ENCODE measurements around the gene SMIM45.

SMIM45 gene

GRCh38 chr22:41951898-41952474, at the start of gene SMIM45:
SMIM45 (plus strand) TSS chr22:41952150.
- no peak for DNase-seq

DNA sequence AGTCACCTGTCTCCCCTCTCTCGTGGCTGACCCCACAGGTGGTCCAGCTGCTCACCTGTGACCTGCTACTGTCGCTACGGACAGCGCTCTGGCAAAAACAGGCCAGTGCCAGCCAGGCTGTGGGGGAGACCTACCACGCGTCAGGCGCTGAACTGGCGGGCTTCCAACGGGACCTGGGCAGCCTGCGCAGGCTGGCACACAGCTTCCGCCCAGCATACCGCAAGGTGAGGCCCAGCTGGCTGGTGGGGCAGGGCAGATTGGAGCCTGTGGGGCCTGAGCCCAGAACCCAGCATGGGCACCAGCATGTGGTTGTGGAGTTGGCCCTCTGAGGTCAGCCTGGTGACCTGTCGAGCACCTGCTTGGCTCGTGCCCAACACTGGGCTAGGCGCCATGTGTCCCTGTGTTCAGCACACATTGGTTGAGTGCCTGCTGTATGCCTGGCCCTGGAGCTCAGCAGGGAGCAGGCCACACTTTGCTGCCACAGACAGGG, 49.0 kb upstream of the SMIM45 start:
- DNase-seq: no peak

- DNase-seq: no peak
Measured at GRCh38 chr22:41904450-41905410, 47.2 kb upstream of the SMIM45 start.

DNA sequence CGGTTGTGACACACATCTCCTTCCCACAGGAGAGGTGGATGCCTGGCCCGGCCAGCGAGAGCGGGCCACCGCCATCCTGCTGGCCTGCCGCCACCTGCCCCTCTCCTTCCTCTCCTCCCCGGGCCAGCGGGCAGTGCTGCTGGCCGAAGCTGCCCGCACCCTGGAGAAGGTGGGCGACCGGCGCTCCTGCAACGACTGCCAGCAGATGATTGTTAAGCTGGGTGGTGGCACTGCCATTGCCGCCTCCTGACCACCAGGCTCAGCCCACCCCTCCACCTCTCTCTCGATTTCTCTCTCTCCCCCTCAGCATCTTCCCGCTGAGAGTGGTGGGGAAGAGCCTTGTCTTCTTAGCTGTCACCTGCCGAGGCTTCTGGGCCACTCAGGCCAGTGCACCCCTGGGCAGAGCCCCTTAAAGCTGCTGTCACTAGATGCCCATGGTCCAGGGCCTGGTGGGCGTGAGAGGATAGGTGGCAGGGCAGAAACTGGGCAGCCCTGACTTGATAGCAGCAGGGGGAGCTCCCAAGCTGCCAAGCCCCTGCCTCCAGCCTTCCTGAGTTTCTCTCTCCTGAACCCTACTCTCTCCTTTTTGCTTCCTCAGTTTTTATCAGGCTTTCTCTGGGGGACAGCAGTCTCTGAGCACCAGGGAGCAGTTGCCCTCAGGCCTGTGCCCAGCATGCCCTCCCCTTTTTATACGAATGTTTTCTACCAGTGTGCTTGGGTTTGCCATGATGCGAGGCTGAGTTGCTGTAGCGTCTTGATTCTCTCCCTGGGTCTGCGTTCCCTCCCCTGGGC, 46.3 kb upstream of the SMIM45 start:
- DNase-seq: no peak

- DNase-seq: no peak
Measured at GRCh38 chr22:41906822-41907221, 45.1 kb upstream of the SMIM45 start.

DNA sequence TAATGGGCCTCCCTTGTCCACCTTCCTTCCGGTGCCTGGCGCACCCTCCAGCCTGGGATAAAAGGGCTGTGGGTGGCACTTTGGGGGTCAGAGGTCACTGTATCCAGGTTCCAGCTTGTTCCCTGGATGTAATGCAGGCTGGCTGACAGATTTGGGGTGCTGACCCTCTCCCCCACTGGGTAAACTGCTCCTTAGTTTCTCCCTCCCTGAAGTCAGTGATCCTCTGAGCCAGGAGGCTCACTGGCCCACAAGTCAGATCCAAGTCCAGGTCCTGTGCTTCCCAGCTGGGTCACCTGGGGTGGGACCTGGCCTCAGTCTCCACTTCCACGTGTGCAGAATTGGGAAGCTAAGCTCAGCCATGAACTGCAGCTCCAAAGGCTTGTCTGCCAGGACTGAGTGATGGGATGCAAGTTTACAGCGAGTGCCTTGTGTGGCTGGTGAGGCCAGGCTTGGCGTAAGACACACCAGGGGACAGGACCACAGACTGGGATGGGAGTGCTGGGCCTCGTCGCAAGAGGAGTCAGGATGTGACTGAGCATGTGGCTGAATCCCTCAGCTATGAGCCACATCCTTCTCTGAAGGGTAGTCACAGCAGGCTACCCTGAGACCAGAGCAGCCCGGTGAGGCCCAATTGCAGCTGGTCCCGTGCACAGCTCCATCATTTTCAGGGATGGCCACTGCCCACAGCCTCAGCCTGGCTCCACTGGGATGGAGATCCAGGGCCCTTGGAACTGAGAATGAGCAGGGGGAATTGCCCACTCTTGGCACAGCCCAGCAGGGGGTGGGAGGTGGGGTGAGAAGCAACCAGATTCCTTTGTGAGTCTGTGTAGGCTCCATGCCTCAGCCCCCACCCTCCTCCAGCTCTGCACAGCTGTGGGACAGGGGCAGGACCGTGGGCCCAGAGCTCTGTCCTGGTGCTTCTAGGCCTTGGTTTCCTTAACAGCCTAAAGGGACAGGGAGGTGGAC, 44.2 kb upstream of the SMIM45 start:
- no peak for DNase-seq

DNA sequence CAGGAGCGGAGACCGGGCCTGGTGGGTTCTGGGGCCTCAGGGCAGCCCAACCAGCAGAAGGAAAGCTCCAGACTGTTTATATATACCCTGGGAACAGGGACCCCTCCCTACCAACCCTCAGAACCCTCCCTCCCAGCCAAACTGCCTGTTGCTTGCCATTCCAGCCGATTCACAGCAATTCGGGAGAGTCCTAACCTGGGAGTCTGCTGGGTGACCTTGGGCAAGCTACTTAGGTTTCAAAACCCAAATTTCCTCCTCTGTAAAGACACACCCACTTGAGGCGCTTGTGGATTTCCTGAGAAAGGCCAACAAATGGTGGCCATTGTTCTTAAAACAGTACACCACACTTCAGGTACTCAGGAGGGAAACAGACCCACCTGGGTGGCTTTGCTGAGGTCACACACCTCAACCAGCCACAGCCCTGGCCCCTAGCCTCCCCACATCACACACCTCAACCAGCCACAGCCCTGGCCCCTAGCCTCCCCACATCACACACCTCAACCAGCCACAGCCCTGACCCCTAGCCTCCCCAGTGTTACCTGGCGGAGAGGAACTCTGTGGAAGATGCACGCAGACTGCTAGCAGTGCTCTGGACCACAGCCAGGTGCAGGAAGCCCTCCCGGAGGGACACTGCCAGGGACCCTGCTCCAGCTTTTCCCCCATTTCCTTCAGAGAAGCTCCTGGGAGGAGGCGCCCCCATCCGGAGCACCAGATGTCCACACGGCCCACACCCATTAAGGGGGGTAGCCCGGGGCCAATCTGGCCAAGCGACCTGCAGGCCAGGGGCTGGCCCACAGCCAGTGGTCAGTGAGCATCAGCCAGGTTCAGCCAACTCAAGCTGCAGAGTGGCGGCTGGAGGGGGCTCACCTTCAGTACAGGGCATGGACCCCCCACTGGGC, 43.3 kb upstream of the SMIM45 start:
- DNase-seq: no peak

GRCh38 chr22:41909310-41910049, 42.5 kb upstream of the SMIM45 start:
- no peak for DNase-seq

GRCh38 chr22:41910050-41911000, 41.6 kb upstream of the SMIM45 start:
- no peak for DNase-seq

- DNase-seq: no peak
Measured at GRCh38 chr22:41911001-41911611, 40.8 kb upstream of the SMIM45 start.

- DNase-seq: no peak
Measured at GRCh38 chr22:41912338-41913039, 39.5 kb upstream of the SMIM45 start.

DNA sequence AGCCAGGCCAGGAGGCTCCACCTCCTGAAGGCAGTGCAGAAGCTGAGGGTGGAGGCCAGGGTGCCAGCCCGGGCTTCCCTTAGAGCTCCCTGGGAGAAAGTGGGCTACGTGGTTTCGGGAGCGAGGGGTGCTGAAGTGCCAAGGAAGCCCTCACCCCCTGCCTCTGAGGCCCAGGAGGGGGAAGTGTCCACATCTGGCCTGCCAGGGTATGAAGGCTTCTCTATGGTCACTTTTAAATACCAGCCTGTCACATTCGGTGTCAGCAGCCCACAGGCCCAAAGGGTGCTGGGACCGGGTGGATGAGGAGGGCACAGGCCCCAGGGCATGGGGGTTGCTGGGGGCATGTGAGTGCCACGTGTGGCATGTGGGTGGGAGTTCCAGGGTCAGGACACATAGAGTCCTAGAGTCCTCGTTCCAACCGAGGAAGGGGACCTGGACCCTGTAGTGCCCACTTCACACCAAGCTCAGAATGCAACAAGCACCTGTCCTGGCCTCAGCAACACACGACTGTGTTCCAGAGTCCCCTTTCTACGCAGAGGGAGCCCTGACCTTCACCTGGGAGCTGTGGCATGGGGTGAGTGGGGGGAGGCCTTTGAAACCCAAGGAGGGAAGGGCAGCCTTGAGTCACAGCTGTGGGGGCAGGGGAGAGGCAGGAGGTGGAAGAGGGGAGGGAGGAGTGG, 38.8 kb upstream of the SMIM45 start:
- DNase-seq: no peak

- no peak for DNase-seq
Measured at GRCh38 chr22:41913842-41914534, 38.0 kb upstream of the SMIM45 start.

DNA sequence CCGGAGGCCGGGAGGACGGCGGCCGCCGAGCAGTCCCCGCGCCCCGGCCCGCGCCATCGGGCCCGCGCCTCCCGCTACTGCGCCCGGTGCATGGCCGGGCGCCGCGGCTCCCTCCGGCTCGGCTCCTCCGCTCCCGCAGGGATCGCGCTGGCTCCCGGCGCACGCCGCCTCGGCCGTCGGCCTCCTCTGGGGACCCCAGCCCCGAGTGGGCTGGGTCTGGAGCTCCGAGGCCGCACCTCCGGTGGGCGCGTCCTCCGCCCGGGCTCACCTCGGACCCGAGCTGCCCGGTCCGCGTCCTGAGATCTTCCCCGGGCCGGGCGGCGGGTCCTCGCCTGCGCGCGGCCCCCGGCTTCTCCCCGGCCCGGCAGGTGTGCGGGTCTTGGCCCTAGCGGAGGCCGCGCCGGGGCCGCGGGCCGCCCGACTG, 37.3 kb upstream of the SMIM45 start:
- no peak for DNase-seq

DNA sequence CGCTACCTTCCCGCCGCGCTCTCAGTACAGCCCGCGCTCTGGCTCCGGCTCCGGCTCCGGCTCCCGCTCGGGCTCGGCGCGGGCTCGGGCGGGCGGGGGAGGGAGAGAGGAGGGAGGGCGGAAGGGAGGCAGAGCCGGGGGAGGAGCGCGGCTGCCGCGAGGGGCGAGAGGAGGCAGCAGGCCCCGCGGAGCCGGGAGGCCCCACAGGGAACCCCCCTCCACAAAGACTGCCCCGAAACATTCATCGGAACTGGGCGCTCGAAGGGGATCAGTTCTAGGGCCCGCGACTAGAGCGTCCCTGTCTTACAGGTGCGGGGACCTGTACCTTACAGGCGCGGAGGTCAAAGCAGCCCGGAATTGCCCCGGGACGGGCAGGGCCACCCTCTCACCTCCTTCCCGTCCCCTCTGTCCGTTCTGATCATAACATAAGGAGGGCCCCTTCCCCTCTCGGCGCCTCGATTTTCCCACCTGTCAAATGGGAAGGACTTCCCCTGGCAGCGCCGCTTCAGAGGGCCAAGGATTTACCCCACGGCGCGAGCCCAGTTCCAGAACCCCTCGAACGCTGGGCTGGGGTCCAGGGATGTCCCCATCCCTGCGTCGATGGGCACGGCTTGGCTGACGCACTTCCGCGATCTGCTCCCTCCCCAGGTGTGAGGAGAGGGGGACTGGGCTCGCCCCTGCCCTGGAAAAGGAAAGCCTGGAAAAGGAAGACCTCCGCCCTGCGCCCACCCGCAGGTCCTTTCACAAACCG, 36.7 kb upstream of the SMIM45 start, which contains the start of gene SHISA8:
TSS of gene SHISA8 (minus strand) at position 40 of the 751 bp plus-strand sequence. CDS start 407 bp downstream, outside the sequence.
- peak; percentile 50 for DNase-seq
